Activated naive CD4-positive, alpha-beta T cell treated with anti-CD3 and anti-CD28 coated beads, Interleukin-2, amount 50 U/mL, for 16 hours (primary cell): ENCODE data around the gene CCNH.

Experiments used
- DNase-seq: peaks from one replicate; pipeline ENCODE4 v3.0.0-alpha.2; 2020

CCNH gene

DNA sequence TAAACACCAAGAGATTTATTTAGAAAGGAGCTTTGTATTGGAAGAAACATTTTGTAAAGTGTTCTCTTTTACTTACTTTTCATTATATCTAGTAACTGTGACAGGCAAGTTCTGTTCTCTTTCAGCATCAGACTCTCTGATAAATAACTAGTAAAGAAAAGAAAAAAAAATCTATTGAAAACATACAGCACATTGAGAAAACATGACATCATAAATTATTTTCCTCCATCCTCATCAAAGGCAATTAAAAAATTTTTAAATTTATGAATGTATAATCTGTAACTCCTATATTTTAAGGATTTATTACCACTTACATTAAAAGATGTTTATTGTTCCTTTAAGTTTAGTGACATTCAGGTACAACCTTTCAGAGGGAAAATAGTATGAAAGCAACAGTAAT, 11.1 kb downstream of the CCNH start:
- no peak for DNase-seq

GRCh38 chr5:87400305-87400899, 12.3 kb downstream of the CCNH start:
- DNase-seq = no peak

- no peak for DNase-seq
Measured at GRCh38 chr5:87399720-87400119, 13.0 kb downstream of the CCNH start.

DNA sequence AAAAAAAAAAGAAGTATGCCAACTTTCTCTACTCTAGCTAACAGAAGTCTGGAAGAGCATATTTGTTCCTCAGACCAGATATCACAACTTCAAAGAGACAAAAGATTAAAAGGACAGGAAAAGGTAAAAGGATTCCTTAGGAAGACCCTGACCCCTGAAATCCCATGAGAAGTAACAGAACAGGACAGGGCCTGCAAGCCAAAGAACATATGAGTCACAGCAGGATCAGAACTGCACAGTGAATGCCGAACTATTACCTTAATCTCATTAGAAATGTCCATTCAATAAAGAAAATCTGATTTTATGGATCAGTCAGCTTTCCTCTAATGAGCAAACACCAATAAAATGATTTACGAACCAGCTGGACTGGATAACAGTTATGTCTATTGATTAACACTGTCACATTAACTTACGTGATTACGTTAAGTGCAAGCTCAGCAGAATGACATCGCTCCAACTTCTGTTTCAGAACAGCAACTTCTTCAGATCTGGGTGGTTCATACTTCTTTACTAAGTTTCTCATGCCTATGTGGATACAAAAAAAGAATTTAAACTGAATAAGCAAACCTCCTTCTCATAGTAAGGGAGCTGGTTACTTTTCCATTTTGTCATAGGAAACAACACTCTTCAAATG, 13.6 kb downstream of the CCNH start:
- no peak for DNase-seq

GRCh38 chr5:87394411-87395165, 18.1 kb downstream of the CCNH start:
- DNase-seq = no peak

GRCh38 chr5:87393331-87393730, 19.4 kb downstream of the CCNH start:
- DNase-seq = no peak

- no peak for DNase-seq
Measured at GRCh38 chr5:87392801-87393200, 19.9 kb downstream of the CCNH start.

DNA sequence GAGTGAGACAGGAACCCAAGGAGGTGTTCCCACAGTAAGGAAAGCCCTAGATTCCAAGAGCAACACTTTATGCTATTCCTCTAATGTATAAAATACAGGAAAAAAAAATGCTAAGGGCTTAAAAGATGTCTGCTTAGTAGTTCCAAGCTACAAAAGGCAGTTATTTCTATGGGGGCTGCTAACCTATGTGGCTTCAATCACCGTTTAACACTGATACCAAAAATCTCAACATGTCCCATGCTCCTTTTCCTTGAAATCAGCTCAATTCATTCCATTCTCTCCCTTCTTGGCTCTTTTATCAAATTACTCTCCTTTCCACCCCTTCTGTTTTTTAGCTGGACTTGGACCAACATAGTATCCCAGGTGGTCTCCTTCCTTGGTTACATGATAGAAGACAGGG, 20.6 kb downstream of the CCNH start:
- DNase-seq = no peak

- DNase-seq = no peak
Measured at GRCh38 chr5:87390576-87391199, 22.0 kb downstream of the CCNH start.

DNA sequence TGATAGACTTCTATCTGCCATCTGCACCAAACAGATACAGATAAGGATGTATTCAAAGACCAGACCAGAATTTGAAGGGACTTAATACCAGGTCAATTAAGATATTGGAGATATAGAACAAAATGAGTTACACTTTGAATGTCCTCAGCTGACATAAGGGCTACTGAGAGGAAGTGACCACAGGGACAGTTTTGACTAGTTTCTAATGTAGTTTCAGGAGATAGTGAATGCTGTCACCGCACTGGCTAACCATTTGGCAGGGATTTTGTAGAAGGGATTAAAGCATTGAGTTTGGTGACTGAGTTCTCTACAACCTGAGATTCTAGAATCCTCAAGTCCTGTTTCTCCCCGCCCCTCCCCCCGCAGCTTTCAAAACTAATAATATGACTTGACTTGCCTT, 22.7 kb downstream of the CCNH start:
- DNase-seq = no peak

DNA sequence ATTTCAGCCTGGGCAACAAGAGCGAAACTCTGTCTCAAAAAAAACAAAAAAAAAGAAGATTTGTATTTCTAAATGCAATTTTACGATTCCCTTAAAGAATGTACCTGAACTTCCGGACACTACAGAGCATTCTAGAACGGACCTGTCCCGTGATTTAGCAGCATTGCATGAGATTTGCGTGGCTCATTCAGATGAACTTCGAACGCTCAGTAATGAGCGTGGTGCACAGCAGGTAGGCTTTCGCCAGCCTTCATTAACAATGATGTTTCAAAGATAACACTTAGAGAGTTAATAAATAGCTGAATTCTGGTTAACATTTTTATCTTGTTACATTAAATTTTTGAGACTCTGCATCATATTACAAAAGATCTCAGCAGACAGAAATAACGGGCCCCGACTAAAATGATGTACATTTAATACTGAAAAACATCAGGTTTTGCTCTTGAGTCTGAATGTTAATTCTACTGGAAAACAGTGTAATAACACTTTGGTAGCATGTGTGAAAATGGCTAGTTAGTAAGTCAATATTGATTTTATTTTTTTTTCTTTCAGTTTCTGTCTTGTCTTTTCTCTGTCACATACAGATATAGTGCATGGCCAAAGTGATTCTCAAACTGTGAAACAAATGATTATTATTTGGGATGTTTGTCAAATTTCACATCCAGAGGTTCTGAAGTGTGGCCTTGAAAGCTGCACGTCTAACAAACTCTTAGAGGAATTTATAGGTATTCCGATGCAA, 23.3 kb downstream of the CCNH start:
- no peak for DNase-seq

DNA sequence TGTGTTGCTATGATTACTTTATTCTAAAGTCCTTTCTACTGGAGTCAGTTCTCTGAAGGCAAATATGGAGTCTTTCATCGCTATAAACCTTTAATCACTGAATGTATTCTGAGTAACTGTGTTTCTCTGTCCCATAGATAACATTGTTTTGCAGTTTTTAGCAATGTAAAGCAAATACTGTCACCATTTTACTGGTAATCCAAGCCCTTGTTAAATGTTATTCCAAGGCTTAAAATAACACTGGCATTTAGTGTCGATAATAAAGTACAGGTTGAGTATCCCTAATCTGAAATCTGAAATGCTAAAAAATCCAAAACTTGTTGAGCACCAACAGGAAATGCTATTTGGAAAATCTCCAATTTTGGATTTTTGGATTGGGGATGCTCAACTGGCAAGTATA, 24.6 kb downstream of the CCNH start:
- no peak for DNase-seq

DNA sequence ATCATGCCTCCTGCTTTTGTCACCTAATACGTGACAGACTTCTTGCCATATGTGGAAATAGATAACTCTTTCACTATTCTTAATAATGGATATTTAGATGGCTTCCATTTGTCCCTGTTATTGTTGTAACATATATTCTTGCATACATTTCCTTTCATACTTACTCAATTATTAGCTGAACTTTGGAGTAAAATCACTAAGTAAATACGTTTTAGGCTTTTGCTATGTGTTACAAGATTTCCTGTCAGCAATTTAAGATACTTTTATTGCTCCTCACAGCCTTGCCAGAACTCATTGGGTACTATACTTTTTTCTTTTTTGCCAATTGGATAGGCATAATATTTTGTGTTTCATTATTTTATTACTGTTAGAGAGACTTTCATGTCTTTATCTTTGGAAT, 26.9 kb downstream of the CCNH start:
- no peak for DNase-seq

DNA sequence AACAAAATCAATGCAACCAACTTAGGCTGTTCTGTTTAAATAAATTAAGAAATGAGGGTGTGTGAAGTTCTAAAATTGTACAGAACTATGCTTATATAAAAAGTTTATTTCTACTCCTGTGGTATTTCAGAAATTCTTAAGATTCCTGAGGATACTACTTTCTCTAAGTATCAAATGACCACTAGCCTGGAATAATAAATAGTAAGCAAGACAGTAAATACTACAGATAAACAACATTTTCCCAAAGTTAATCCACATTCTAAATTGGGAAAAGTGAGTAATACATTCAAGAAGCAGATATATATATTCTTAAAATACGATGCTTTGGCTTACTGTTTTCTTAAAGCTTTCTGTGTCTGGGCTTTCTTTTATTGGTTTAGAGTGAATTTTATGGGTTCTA, 29.5 kb downstream of the CCNH start:
- no peak for DNase-seq

DNA sequence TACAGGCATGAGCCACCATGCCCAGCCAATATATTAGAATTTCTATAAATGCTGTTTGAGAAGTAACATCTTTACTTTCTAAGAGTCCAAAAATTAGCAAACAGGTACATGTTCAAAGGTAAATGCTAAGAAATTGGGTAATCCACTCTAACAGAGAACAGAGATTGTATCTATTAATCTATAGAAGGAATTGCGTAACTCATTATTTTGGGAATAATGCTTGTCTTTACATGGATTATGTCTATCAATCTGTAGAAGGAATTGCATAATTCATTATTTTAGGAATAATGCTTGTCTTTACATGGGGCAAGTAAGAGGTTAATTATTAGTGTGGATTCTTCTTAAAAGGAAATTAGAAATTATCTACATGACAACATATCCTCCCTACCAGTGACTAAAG, 30.5 kb downstream of the CCNH start:
- DNase-seq = no peak

DNA sequence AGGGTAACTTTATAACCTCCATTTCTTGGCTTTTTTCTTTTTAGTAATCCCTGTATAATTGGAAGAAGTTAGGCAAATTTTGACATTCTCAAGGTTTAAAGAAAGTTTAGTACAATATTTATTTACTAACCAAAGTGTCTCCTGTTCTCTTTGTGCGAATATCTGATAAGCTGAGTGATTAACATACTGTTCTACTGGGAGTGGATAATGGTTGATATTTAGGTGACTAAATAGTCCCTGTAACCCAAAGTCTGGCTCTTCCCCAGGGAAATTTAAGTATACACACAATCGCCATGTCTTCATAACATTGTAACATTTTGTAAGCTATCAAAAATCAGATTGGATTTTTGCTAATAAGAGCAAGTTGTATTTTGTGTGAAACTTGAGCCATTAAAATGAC, 40.0 kb downstream of the CCNH start:
- no peak for DNase-seq

- no peak for DNase-seq
Measured at GRCh38 chr5:87369431-87369830, 43.3 kb downstream of the CCNH start.

DNA sequence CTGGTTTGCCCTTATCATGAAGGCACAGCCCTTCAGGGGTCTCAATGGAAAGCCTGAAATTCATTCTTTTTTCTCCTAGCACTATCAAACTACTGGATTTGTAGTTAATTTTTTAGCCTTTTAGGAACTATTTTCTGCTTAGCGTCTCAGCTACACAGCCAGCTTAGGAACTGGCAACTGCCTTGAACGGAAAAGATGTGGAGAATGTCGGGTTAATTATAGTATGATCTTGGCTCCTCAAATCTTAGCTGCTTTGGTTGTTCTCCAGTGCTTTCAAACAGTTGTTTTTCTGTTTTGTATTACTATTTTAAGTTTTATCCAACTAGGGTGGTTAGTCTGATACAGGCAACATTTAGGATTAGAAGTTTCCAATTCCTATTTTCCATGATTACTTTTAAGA, 44.1 kb downstream of the CCNH start:
- no peak for DNase-seq

DNA sequence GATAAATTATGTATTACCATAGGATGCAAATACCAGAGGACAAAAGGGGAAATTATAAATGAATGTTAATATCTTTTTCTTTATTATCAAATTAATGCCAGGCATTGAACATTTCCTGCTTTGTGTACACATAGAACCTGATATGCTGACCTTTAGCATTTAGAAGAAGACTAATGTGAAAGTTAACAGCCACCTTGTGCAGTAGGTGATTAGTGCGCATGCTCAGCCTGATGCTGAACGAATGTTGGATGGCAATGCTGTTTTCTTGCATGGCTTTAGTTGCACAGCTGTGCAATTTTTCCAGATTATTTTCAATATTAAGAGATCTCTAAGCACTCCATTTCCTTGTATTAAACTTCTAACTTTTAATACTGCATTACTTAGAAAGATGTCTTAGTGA, 45.5 kb downstream of the CCNH start:
- no peak for DNase-seq

- no peak for DNase-seq
Measured at GRCh38 chr5:87361536-87362213, 51.1 kb downstream of the CCNH start.

GRCh38 chr5:87361031-87361445, 51.7 kb downstream of the CCNH start:
- DNase-seq = no peak

DNA sequence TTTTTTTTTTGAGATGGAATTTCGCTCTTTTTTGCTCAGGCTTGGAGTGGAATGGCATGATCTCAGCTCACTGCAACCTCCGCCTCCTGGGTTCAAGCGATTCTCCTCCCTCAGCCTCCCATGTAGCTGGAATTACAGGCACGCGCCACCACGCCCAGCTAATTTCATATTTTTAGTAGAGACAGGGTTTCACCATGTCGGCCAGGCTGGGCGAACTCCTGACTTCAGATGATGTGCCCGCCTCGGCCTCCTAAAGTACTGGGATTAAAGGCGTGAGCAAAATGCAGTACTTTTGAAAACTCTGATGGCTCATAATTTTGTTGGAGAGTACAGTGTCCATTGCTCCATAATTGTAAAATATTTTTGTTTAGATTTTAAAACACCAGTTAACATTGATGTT, 52.6 kb downstream of the CCNH start:
- no peak for DNase-seq

DNA sequence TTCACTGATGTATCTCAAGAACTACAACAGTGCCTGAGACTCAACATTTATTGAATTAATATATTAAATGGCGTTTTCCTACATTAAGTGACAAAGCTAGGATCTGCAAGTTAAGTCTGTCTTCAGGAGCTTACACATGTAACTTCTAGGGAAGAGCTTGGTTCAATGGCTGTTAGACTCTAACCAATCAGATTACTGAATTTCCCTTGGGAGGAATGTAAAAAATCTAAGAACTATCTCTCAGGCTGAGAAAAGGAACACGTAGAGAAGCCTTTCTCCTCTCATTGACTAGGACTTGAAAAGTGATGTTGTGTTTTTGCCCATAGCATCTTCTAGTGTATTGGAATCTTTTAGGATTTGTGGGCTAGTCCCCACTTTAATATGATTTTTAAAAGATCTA, 53.6 kb downstream of the CCNH start:
- DNase-seq = no peak
